ENCODE results near the gene HNRNPC.

HNRNPC gene

DNA sequence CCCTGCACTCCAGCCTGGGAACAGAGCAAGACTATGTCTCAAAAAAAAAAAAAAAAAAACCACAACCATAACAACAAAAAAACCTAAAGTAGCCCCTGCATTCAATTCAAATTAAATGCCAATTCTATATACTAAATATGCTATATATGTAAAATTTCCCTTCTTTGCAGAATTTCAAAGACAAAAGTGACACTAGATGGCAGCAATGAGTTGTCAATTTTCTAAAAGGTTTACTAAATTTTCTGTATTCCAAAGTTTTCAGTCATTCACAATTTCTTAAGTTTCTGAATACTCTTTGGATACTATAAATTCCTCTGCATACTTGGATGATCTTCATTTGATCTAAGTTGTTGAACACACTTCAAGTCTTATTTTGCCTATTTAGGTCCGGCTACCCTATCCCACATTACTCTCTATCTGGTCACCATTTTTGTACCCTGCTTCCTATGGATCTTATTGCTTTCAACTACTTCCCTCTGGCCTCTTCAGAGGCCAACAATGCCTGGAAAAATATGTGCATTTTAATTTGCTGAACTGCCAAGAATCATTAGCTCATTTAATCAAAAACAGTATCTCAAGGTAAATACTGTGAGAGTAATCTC lies 27.9 kb downstream of the HNRNPC start:
- TF ChIP-seq ZFX (IDR thresholded peaks at IDR 0.05; ENCODE audit: borderline replicate concordance), result no peak
- TF ChIP-seq, protein P1, sequence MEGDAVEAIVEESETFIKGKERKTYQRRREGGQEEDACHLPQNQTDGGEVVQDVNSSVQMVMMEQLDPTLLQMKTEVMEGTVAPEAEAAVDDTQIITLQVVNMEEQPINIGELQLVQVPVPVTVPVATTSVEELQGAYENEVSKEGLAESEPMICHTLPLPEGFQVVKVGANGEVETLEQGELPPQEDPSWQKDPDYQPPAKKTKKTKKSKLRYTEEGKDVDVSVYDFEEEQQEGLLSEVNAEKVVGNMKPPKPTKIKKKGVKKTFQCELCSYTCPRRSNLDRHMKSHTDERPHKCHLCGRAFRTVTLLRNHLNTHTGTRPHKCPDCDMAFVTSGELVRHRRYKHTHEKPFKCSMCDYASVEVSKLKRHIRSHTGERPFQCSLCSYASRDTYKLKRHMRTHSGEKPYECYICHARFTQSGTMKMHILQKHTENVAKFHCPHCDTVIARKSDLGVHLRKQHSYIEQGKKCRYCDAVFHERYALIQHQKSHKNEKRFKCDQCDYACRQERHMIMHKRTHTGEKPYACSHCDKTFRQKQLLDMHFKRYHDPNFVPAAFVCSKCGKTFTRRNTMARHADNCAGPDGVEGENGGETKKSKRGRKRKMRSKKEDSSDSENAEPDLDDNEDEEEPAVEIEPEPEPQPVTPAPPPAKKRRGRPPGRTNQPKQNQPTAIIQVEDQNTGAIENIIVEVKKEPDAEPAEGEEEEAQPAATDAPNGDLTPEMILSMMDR (IDR thresholded peaks at IDR 0.05), result peak; percentile 69
- H3K27ac ChIP-seq, result no peak overlapping the region

- no peak for TF ChIP-seq ZFX (IDR thresholded peaks at IDR 0.05; ENCODE audit: borderline replicate concordance)
- TF ChIP-seq, protein P1 (IDR thresholded peaks at IDR 0.05), result no peak
- H3K27ac ChIP-seq, result no peak overlapping the region
These were observed 28.8 kb downstream of the HNRNPC start for GRCh38 chr14:21240417-21240816.

DNA sequence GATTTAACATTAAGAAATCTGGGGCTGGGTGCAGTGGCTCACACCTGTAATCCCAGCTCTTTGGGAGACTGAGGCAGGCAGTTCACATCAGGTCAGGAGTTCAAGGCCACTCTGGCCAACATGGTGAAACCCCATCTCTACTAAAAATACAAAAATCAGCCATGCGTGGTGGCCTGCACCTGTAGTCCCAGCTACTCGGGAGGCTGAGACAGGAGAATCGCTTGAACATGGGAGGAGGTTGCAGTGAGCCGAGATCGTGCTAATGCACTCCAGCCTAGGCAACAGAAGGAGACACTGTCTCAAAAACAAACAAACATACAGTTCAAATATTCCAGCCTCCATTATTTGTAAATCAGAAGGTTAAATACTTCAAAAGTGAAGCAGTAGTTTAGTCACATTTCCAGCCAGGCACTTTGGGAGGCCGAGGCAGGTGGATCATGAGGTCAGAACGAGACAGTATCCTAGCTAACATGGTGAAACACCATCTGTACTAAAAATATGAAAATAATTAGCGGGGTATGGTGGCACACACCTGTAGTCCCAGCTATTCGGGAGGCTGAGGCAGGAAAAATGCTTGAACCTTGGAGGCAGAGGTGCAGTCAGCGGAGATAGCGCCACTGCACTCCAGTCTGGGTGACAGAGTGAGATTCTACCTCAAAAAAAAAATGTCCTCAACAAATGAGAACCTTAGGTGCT lies 30.3 kb downstream of the HNRNPC start:
- no peak overlapping the region for H3K27ac ChIP-seq
- TF ChIP-seq, protein P1 (IDR thresholded peaks at IDR 0.05), result no peak
- no peak for TF ChIP-seq ZFX (IDR thresholded peaks at IDR 0.05; ENCODE audit: borderline replicate concordance)

DNA sequence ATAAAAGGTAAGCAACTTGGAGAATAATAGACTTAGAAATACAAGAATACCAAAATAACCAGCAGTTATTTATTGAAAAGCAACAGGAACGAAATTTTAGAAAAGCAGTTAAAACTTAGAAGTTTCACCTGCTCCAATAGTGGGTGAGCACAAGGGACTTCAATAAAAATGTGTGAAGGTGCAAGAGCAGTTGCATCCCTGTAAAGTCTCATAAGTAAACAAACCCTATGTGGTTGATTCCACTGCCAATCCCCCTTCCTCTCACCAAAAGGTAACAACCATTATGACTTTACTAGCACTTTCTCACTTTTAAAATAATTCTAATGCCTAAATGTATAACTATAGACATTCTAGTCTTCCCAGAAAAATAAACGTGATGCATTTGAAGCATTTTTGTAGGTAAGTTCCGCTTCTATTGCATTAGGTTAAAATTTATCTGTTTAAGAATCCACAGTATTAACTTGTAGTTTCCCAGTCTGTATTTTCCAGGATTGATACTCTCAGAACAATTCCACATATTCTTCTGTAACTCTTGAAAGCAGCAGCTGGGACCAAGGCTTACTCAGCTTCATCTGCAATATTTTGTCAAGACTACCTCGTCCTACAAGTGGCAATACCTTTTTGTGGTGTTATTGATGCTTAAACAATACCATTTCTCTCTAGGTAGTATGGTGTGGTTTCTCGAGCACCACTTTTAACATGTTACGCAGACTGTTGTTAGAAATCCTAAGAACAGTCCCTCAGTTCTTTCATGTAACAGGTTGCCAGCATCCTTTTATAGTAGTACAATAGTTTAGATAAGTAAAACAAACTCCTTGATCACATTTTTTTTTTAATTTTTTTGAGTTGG lies 32.1 kb downstream of the HNRNPC start:
- H3K27ac ChIP-seq, result no peak overlapping the region
- no peak for TF ChIP-seq ZFX (IDR thresholded peaks at IDR 0.05; ENCODE audit: borderline replicate concordance)
- TF ChIP-seq, protein P1 (IDR thresholded peaks at IDR 0.05), result no peak

GRCh38 chr14:21234112-21234511 lies 35.1 kb downstream of the HNRNPC start:
- no peak overlapping the region for H3K27ac ChIP-seq
- TF ChIP-seq, protein P1 (IDR thresholded peaks at IDR 0.05), result no peak
- TF ChIP-seq ZFX (IDR thresholded peaks at IDR 0.05; ENCODE audit: borderline replicate concordance), result no peak

DNA sequence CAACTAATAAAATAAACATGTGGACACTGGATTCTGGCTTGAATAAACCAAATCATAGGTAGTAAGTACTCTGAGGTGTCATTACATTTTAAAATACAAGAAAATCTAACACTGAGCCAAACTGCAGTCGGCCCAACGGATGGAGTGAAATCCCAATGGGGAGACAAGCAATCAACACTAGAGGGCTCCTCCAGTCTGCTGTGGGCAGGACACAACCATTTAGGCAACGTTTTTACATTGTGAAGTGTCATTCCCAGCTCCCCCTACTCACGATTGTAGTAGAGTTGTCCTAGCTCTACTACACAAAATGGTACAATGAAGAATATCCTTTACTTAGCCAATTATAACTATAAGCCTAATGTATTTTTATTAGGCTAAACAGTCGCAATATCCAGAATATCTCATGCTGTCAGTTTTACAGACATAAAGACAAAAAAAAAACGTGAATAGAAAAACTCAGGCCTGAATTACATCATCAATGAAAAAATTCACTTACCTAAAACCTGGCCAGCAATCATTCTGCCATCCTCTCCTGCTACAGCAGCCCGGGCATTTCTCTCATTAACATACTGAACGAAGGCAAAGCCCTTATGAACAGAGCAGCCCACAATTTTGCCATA lies 35.7 kb downstream of the HNRNPC start:
- no peak overlapping the region for H3K27ac ChIP-seq
- TF ChIP-seq, protein P1 (IDR thresholded peaks at IDR 0.05), result peak; percentile 31; the same call in 1 of the 2 replicates
- TF ChIP-seq ZFX (IDR thresholded peaks at IDR 0.05; ENCODE audit: borderline replicate concordance), result no peak

All from 22Rv1 (cell line).